OCI-LY1 (cell line): Measurements from ENCODE around the gene ENPEP.

Source experiments
- H2AFZ ChIP-seq: fragments of 200-600 bp; sonication (generic), shearing (Covaris generic); 2 replicates; pipeline ENCODE4 v1.6.0; 2014; ENCODE audit warnings: antibody characterized with exemption, mild to moderate bottlenecking, low read length
- H3F3A ChIP-seq: fragments of 200-600 bp; sonication (generic), shearing (Covaris generic); 2 replicates; pipeline ENCODE4 v1.6.0; 2014; ENCODE audit warnings: mild to moderate bottlenecking, antibody characterized with exemption, low read length, moderate library complexity; ENCODE audit not compliant: insufficient read depth
- H3K27ac ChIP-seq: fragments of 200-600 bp; sonication (generic); 2 replicates; pipeline ENCODE4 v1.5.1; 2014; ENCODE audit warnings: low read length, mixed run types, mild to moderate bottlenecking, low read depth; ENCODE audit not compliant: poor library complexity, severe bottlenecking
- H3K27me3 ChIP-seq: fragments of 200-600 bp; sonication (generic); 2 replicates; pipeline ENCODE4 v1.6.0; 2014; ENCODE audit warnings: antibody characterized with exemption, mild to moderate bottlenecking, low read length, moderate library complexity; ENCODE audit not compliant: insufficient read depth
- H3K36me3 ChIP-seq: fragments of 200-600 bp; sonication (generic); 2 replicates; pipeline ENCODE4 v1.6.1; 2014; ENCODE audit warnings: mild to moderate bottlenecking, antibody characterized with exemption, low read length, moderate library complexity, mixed read lengths; ENCODE audit not compliant: insufficient read depth
- H3K4me1 ChIP-seq: fragments of 200-600 bp; sonication (generic); 2 replicates; pipeline ENCODE4 v1.5.1; 2014; ENCODE audit warnings: mild to moderate bottlenecking, low read length, moderate library complexity; ENCODE audit not compliant: insufficient read depth, severe bottlenecking
- H3K4me2 ChIP-seq: fragments of 200-600 bp; sonication (generic), shearing (Covaris generic); 2 replicates; pipeline ENCODE4 v1.6.1; 2014; ENCODE audit warnings: low read length
- H3K4me3 ChIP-seq: fragments of 200-600 bp; sonication (generic); 2 replicates; pipeline ENCODE4 v1.5.1; 2014; ENCODE audit warnings: low read length, low read depth, mild to moderate bottlenecking, mixed read lengths; ENCODE audit not compliant: poor library complexity, severe bottlenecking
- H3K79me2 ChIP-seq: fragments of 200-600 bp; shearing (Covaris generic); 2 replicates; pipeline ENCODE4 v1.6.1; 2016; ENCODE audit warnings: mixed run types, low read length, mixed read lengths; ENCODE audit not compliant: insufficient read depth
- H3K9ac ChIP-seq: fragments of 200-600 bp; sonication (generic), shearing (Covaris generic); 2 replicates; pipeline ENCODE4 v1.6.1; 2014; ENCODE audit warnings: mild to moderate bottlenecking, low read length, mixed read lengths
- H3K9me2 ChIP-seq: fragments of 200-600 bp; sonication (generic), shearing (Covaris generic); 2 replicates; pipeline ENCODE4 v1.6.1; 2014; ENCODE audit warnings: low read depth, mild to moderate bottlenecking, low read length, mixed read lengths
- H3K9me3 ChIP-seq: fragments of 200-600 bp; shearing (Covaris generic); 2 replicates; pipeline ENCODE4 v1.6.1; 2014; ENCODE audit warnings: low read length, mixed read lengths
- H4K20me1 ChIP-seq: fragments of 200-600 bp; sonication (generic), shearing (Covaris generic); 2 replicates; pipeline ENCODE4 v1.6.0; 2016; ENCODE audit warnings: mild to moderate bottlenecking, low read length; ENCODE audit not compliant: insufficient read depth
- EZH2 ChIP-seq: fragments of 200-600 bp; sonication (generic), shearing (Covaris generic); IDR thresholded peaks from 2 replicates; pipeline ENCODE4 v1.8.0; 2017; ENCODE audit warnings: borderline replicate concordance, mixed run types, mild to moderate bottlenecking, antibody characterized with exemption, low read length, moderate library complexity, mixed read lengths
- TF ChIP-seq, protein P1 (sequence below): fragments of 200-600 bp; sonication (generic), shearing (Covaris generic); IDR thresholded peaks from 2 replicates; pipeline ENCODE4 v1.5.1; 2017; ENCODE audit warnings: mild to moderate bottlenecking, antibody characterized with exemption, low read length, moderate library complexity, mixed read lengths

ENPEP gene

DNA sequence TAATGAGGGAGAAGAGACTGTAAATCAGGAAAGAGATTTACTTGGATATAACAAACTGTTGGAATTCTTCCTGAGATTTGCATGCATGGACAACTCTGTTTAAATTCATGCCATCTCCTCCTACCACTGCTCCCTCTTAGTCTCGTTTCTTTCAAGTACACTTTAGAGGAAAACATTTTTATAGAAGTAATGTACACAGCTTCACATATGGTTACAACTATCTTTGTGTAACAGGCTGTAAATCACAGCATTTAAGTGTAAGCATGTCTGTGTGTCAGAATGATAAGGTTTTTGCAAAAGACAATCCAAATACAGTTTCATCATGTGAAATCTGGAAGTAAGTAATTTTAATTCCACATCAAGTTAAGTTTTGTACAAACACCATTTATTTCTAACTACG, 21.5 kb upstream of the ENPEP start:
- H3K79me2 ChIP-seq: no peaks in the 10 kb centered on the region
- H2AFZ ChIP-seq: no peak overlapping the region
- H3K27ac ChIP-seq: no peak overlapping the region
- H3K4me2 ChIP-seq: no peak overlapping the region
- H3K9me3 ChIP-seq: no peaks in the 10 kb centered on the region
- no peak overlapping the region for H3K4me3 ChIP-seq
- H3K4me1 ChIP-seq: no peaks in the 10 kb centered on the region
- H4K20me1 ChIP-seq: no peaks in the 10 kb centered on the region
- H3K9me2 ChIP-seq: no peaks in the 10 kb centered on the region
- no peaks in the 10 kb centered on the region for H3K27me3 ChIP-seq
- no peak overlapping the region for H3K9ac ChIP-seq
- H3F3A ChIP-seq: no peaks in the 10 kb centered on the region
- TF ChIP-seq EZH2: no peak
- TF ChIP-seq, protein P1, sequence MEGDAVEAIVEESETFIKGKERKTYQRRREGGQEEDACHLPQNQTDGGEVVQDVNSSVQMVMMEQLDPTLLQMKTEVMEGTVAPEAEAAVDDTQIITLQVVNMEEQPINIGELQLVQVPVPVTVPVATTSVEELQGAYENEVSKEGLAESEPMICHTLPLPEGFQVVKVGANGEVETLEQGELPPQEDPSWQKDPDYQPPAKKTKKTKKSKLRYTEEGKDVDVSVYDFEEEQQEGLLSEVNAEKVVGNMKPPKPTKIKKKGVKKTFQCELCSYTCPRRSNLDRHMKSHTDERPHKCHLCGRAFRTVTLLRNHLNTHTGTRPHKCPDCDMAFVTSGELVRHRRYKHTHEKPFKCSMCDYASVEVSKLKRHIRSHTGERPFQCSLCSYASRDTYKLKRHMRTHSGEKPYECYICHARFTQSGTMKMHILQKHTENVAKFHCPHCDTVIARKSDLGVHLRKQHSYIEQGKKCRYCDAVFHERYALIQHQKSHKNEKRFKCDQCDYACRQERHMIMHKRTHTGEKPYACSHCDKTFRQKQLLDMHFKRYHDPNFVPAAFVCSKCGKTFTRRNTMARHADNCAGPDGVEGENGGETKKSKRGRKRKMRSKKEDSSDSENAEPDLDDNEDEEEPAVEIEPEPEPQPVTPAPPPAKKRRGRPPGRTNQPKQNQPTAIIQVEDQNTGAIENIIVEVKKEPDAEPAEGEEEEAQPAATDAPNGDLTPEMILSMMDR: no peak
- H3K36me3 ChIP-seq: no peaks in the 10 kb centered on the region

DNA sequence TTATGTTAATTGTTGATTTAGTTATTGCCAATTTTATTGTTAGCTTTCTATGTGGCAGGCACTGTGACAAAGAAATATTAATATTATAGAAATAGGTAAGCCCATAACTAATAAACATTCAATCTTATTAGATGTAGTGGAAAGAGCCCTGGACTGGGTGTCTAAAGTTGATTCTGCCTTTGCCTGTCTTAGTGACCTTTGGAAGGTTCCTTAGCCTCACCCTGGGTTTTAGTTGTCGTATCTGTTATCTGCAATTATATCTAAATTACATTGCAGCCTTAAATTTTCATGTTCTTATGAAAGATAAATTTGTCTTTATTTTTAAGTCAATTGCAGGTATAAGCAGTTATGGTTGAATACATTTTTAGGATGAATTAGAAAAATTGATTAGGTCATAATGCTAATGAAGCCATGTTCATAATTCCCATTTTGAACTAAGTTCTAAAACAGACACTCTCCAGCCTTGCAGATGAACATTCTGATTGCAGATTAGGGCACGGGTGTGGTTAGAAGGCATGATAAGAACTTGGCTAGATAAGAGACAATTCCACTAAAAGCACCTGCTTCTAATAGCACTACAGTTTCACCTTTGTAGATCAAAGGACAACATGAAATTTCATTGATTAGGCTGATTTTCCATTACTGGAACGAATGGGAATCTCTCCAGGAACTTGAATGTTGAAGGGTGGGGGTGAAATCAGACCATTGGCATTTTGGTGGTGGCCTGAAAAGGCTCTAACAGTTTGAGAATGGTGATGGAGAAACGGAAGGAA, 17.3 kb upstream of the ENPEP start:
- Histone ChIP-seq H3K9me3 (no peaks in the 10 kb centered on the region), H3K9ac (no peak overlapping the region), H3K36me3 (no peaks in the 10 kb centered on the region), H3K4me1 (no peaks in the 10 kb centered on the region), H3K4me2 (no peak overlapping the region), H3K4me3 (no peak overlapping the region), H3F3A (no peaks in the 10 kb centered on the region), H2AFZ (no peak overlapping the region), H3K9me2 (no peaks in the 10 kb centered on the region), H4K20me1 (no peaks in the 10 kb centered on the region), H3K79me2 (no peaks in the 10 kb centered on the region), H3K27ac (no peak overlapping the region), H3K27me3 (no peaks in the 10 kb centered on the region)
- TF ChIP-seq EZH2: no peak
- TF ChIP-seq, protein P1: no peak

DNA sequence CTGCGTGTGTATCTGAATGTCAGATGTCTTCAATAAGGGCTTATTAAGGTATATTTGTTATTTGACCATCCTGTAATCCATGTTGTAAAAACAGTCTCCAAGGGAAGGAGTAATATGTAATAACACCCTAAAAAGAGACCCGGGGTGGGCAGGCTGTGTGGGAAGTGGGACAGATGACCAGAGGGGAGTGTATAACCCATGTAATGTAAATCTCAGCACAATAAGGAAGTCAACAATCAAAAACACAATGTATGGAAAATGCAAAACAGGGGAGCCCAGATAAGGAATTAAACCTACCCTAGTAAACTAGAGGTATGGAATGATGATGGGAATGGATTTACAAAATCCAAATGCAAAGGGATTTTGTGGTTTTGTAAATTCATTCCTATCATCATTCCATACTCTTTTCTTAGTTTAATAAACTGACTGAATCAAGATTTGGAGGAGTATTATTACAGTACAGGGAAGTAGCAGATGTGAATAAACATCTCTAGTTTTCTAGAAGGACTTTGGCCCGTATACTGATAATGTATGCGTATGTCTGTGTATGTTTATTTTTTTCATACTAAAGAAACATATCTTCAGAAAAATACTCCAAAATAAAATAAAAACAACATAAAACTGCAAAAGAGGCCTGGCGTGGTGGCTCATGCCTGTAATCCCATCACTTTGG, 15.7 kb upstream of the ENPEP start:
- H3K9ac ChIP-seq: no peak overlapping the region
- no peaks in the 10 kb centered on the region for H3K79me2 ChIP-seq
- no peaks in the 10 kb centered on the region for H3K36me3 ChIP-seq
- no peak overlapping the region for H2AFZ ChIP-seq
- no peak overlapping the region for H3K4me2 ChIP-seq
- H4K20me1 ChIP-seq: no peaks in the 10 kb centered on the region
- no peak overlapping the region for H3K27ac ChIP-seq
- TF ChIP-seq, protein P1: no peak
- no peak overlapping the region for H3K4me3 ChIP-seq
- H3K9me3 ChIP-seq: no peaks in the 10 kb centered on the region
- no peaks in the 10 kb centered on the region for H3K9me2 ChIP-seq
- no peaks in the 10 kb centered on the region for H3K27me3 ChIP-seq
- no peaks in the 10 kb centered on the region for H3K4me1 ChIP-seq
- no peaks in the 10 kb centered on the region for H3F3A ChIP-seq
